ENCODE data around the gene DAZAP2. TPM values are rescaled to one million over a fixed set of nuclear protein-coding genes. Genes with fewer than 3 reads are reported as not detected.

The DAZAP2 gene
- total and polyA plus RNA-seq, 2 experiments from 2014 or later, result 277 to 348 TPM

DNA sequence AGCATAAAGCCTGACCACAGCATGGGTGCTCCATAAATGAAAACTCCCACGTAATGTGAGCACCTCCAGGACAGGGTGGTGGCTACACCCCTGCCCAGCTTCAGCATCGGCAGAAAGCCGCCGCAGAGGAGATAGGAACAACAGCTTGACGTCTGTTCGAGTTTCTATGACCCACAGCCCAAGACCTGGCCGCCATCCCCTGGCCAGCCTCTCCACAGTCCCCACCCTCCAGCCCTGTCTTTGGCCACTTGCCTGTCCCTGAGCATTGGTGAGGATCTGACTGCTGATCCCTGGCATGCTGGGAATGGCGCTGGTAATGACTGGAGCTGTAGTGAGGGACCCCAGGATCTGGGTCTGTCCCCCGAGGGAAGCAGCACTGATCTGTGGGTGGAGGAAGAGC, 42.1 kb upstream of the DAZAP2 start:
- no peak overlapping the region for H3K27ac ChIP-seq
- no peak overlapping the region for H3K4me3 ChIP-seq
- H4K20me1 ChIP-seq (ENCODE audit: insufficient read depth, poor library complexity, severe bottlenecking), result no peaks in the 10 kb centered on the region
- H3K4me2 ChIP-seq, result no peak overlapping the region
- no peaks in the 10 kb centered on the region for H3K9me2 ChIP-seq (replicated peaks; ENCODE audit: insufficient read depth)
- H3K27me3 ChIP-seq, result no peaks in the 10 kb centered on the region
- no peaks in the 10 kb centered on the region for H3K36me3 ChIP-seq (replicated peaks; ENCODE audit: insufficient read depth, low read depth)
- no peak for TF ChIP-seq EZH2phosphoT487 (IDR thresholded peaks at IDR 0.05; ENCODE audit: low read depth, severe bottlenecking, unreplicated experiment)
- no peak for TF ChIP-seq EZH2 (IDR thresholded peaks at IDR 0.05; ENCODE audit: borderline replicate concordance)
- TF ChIP-seq, protein P1, sequence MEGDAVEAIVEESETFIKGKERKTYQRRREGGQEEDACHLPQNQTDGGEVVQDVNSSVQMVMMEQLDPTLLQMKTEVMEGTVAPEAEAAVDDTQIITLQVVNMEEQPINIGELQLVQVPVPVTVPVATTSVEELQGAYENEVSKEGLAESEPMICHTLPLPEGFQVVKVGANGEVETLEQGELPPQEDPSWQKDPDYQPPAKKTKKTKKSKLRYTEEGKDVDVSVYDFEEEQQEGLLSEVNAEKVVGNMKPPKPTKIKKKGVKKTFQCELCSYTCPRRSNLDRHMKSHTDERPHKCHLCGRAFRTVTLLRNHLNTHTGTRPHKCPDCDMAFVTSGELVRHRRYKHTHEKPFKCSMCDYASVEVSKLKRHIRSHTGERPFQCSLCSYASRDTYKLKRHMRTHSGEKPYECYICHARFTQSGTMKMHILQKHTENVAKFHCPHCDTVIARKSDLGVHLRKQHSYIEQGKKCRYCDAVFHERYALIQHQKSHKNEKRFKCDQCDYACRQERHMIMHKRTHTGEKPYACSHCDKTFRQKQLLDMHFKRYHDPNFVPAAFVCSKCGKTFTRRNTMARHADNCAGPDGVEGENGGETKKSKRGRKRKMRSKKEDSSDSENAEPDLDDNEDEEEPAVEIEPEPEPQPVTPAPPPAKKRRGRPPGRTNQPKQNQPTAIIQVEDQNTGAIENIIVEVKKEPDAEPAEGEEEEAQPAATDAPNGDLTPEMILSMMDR (IDR thresholded peaks at IDR 0.05; ENCODE audit: poor library complexity), result no peak
- DNase-seq (ENCODE audit: low spot score), result no peak
- WGBS (ENCODE audit: low lambda C conversion rate, missing lambda C conversion rate), result 97% methylated on average over 9 of the region's 9 CpGs
- H3K4me1 ChIP-seq (ENCODE audit: insufficient read depth), result no peaks in the 10 kb centered on the region
- H2AFZ ChIP-seq, result no peak overlapping the region
- no peaks in the 10 kb centered on the region for H3K79me2 ChIP-seq
- H3K9me3 ChIP-seq (ENCODE audit: low read depth), result no peaks in the 10 kb centered on the region

DNA sequence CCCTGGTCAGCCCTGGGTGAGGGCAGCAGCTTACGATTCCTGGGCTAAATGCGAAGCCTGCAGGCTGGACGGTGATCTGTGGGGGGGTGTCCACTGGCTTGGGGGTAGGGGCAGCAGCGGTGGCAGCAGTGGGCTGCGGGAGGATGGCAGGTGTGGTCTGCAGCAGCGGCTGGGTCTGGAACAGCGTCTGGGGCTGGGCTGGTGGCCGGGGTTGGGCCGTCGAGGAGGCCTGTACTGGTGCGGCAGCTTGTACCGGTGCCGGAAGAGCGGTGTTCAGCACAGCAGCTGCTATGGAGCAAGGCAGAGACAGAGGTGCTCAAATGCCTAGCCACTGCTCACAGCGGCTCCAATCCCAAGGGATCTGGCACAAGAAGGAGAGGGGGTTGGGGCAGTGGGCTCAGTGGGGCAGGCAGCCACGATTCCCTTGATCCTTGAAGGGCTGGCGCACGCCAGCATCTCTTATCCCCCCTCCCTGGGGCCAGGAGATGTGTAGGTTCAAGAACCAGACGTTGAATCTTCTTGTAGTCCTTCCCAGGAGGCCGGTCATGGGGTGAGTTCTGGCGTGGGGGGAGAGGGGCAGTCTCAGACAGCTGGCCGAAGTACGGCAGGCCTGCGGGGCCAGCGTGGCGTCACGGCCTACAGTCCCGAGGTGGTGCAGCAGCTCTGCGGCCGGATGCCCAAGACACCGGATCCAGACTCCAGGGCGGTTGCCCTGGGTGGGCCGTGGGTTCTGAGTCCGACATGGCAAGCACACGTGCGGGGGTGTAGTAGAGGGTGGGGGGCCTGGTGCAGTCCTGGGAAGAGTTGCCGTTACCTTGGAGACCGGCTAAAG, 40.7 kb upstream of the DAZAP2 start:
- no peak overlapping the region for H3K4me2 ChIP-seq

DNA sequence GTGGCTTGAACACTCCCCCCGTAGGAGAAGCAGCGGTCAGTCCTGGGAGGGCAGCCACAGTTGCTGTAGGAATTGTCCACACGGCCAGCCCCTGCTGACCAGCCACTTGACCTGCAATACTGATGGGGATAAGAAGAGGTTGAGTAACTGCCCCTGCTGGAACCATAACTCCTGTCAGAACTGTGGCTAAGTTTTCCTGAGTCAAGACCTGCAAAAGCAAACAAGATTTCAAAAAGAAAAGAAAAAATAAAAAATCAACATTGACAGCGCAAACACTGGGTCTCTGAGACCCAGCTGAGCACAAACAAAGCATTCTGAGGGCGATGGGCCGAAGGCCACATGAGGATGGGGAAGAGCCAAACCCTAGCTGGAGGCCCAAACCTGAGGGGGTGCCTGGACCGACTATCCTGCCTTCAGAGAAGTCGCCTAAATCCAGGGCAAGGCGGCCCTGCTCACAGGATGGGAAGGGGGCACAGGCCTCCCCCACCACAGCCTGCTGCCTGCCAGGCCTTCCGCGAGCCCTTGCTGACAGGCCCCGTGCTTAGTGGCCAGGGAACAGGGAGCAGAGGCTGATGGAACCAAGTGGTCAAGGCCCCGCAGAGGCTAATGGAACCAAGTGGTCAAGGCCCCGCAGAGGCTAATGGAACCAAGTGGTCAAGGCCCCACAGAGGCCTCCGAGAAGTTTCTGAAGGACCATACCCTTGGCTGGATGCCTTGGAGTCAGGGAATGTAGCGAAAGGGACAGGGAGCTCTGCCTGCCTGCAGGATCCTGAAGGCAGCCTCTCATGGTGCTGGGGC, 39.9 kb upstream of the DAZAP2 start:
- Histone ChIP-seq H3K4me3 (no peak overlapping the region), H3K4me2 (no peak overlapping the region), H3K4me1 (ENCODE audit: insufficient read depth) (no peaks in the 10 kb centered on the region), H3K79me2 (no peaks in the 10 kb centered on the region), H3K27me3 (no peaks in the 10 kb centered on the region), H3K36me3 (replicated peaks; ENCODE audit: insufficient read depth, low read depth) (no peaks in the 10 kb centered on the region), H3K9me2 (replicated peaks; ENCODE audit: insufficient read depth) (no peaks in the 10 kb centered on the region), H4K20me1 (ENCODE audit: insufficient read depth, poor library complexity, severe bottlenecking) (no peaks in the 10 kb centered on the region), H3K9me3 (ENCODE audit: low read depth) (no peaks in the 10 kb centered on the region), H2AFZ (no peak overlapping the region), H3K27ac (no peak overlapping the region)
- DNase-seq (ENCODE audit: low spot score), result no peak
- WGBS (ENCODE audit: low lambda C conversion rate, missing lambda C conversion rate), result 80% methylated on average over 16 of the region's 16 CpGs
- TF ChIP-seq, protein P1 (IDR thresholded peaks at IDR 0.05; ENCODE audit: poor library complexity), result no peak
- TF ChIP-seq EZH2 (IDR thresholded peaks at IDR 0.05; ENCODE audit: borderline replicate concordance) (no peak), EZH2phosphoT487 (IDR thresholded peaks at IDR 0.05; ENCODE audit: low read depth, severe bottlenecking, unreplicated experiment) (no peak)

More for the DNA sequence above, 40.7 kb upstream of the DAZAP2 start:
- Histone ChIP-seq H3K79me2 (no peaks in the 10 kb centered on the region), H2AFZ (no peak overlapping the region), H3K4me1 (ENCODE audit: insufficient read depth) (no peaks in the 10 kb centered on the region), H3K9me3 (ENCODE audit: low read depth) (no peaks in the 10 kb centered on the region), H3K4me3 (no peak overlapping the region), H3K27ac (no peak overlapping the region), H3K36me3 (replicated peaks; ENCODE audit: insufficient read depth, low read depth) (no peaks in the 10 kb centered on the region), H4K20me1 (ENCODE audit: insufficient read depth, poor library complexity, severe bottlenecking) (no peaks in the 10 kb centered on the region), H3K9me2 (replicated peaks; ENCODE audit: insufficient read depth) (no peaks in the 10 kb centered on the region), H3K27me3 (no peaks in the 10 kb centered on the region)
- WGBS (ENCODE audit: low lambda C conversion rate, missing lambda C conversion rate), result 95% methylated on average over 35 of the region's 38 CpGs
- TF ChIP-seq EZH2phosphoT487 (IDR thresholded peaks at IDR 0.05; ENCODE audit: low read depth, severe bottlenecking, unreplicated experiment) (no peak), EZH2 (IDR thresholded peaks at IDR 0.05; ENCODE audit: borderline replicate concordance) (no peak)
- TF ChIP-seq, protein P1 (IDR thresholded peaks at IDR 0.05; ENCODE audit: poor library complexity), result no peak
- no peak for DNase-seq (ENCODE audit: low spot score)

Measured in hepatocyte (in vitro differentiated cells).